Transverse colon (tissue), 4 donors: ENCODE data around the gene HRAS. TPM values are rescaled to one million over a fixed set of nuclear protein-coding genes. Genes with fewer than 3 reads are reported as not detected.

Experiments
- DNase-seq: peaks from one replicate; pipeline ENCODE4 v3.0.0-alpha.2; 2019
- H3K27ac ChIP-seq, 4 donors: fragments of 200-600 bp; sonication (generic); 2 replicates each; pipeline ENCODE4 v1.5.1; 2016 to 2018; ENCODE audit warnings: inconsistent platforms in 4 of 4
- H3K27me3 ChIP-seq: fragments of 200-600 bp; sonication (generic); 2 replicates; pipeline ENCODE4 v1.5.1; 2017; ENCODE audit warnings: inconsistent platforms
- H3K36me3 ChIP-seq, 4 donors: fragments of 200-600 bp; sonication (generic); 2 replicates each; pipeline ENCODE4 v1.5.1; 2017 to 2019; ENCODE audit warnings: inconsistent platforms in 4 of 4
- H3K4me1 ChIP-seq, 4 donors: fragments of 200-600 bp; sonication (generic); 2 replicates each; pipeline ENCODE4 v1.5.1; 2017 to 2020; ENCODE audit warnings: inconsistent platforms in 4 of 4
- H3K4me3 ChIP-seq, 4 donors: fragments of 200-600 bp; sonication (generic); 1 replicate in 1 of 4; 2 replicates in 3 of 4; pipeline versions ENCODE4 v1.5.1 to v1.6.1; 2017 to 2019; ENCODE audit warnings: inconsistent platforms in 4 of 4
- H3K9me3 ChIP-seq, 2 donors: fragments of 200-600 bp; sonication (generic); 2 replicates each; pipeline ENCODE4 v1.5.1; 2017 to 2019; ENCODE audit warnings: inconsistent platforms in 2 of 2
- CTCF ChIP-seq, 5 experiments: fragments of 200-600 bp in 3 of 5; fragments of 450-650 bp in 2 of 5; sonication (generic) in 3 of 5; IDR thresholded peaks; 1 replicate in 2 of 5; 2 replicates in 3 of 5; pipeline ENCODE4 v1.5.1; 2016 to 2017; ENCODE audit warnings: antibody characterized with exemption in 5 of 5, inconsistent platforms in 3 of 5, mild to moderate bottlenecking in 2 of 5, moderate library complexity in 1 of 5
- EP300 ChIP-seq: sonication (generic); formaldehyde crosslinking; IDR thresholded peaks from one replicate; pipeline ENCODE4 v1.6.1; 2017; ENCODE audit warnings: antibody characterized with exemption, low read depth
- POLR2A ChIP-seq: fragments of 450-650 bp; IDR thresholded peaks from one replicate; pipeline ENCODE4 v1.6.1; 2016; ENCODE audit warnings: antibody characterized with exemption, mild to moderate bottlenecking, moderate library complexity
- POLR2AphosphoS5 ChIP-seq, 3 donors: sonication (generic); formaldehyde crosslinking; IDR thresholded peaks; one replicate each; pipeline ENCODE4 v1.6.1; 2016; ENCODE audit warnings: antibody characterized with exemption in 3 of 3
- WGBS, 2 donors: methylation state at CpG; one replicate each; pipeline ENCODE4 v1.1.5; 2018; ENCODE audit warnings: low coverage in 1 of 2; 5-methylcytosine and 5-hydroxymethylcytosine counted together
- in situ Hi-C, 4 donors: fragments of 200-750 bp; cut with MboI; loops; one replicate each; pipeline versions ENCODE4 v1.15.0 to v1.15.1; 2017; ENCODE audit warnings: low sequenced_read_pairs in 3 of 4, low pct_ligation_motif_present in 1 of 4, low pct_unique_long_range_greater_than_20kb in 1 of 4
- intact Hi-C: fragments of 100-400 bp; cut with DNase I; formaldehyde crosslinking; loops from one replicate; pipeline ENCODE4 v1.15.1; 2023; ENCODE audit warnings: low total_unique reads
- total RNA-seq, 4 donors: library from RNA; depleted of rRNA; stranded (reverse); fragments of >200 nt; gene quantifications; one replicate each; pipeline ENCODE4 v1.1.0, GENCODE V29; 2016

The HRAS gene
- total RNA-seq, 4 donors from 2014 or later, result 31.0 to 57.1 (median 33.9) TPM

- in situ Hi-C loops (no loop called here), intact Hi-C loops (loop anchor here (10.0 kb wide), 2 partner anchors 50 to 100 kb away; partner anchors contain the start of gene PTDSS2)
- peak overlapping the region; percentile 94 to 100 (median 99) for H3K27ac ChIP-seq
These were observed 30.4 kb downstream of the HRAS start for GRCh38 chr11:504994-505344.

GRCh38 chr11:504053-504993 is 31.1 kb downstream of the HRAS start:
- no peaks in the 10 kb centered on the region for H3K27me3 ChIP-seq
- H3K4me3 ChIP-seq, result peak overlapping the region; percentile 34 to 53 (median 37)
- in situ Hi-C loops, result no loop called here
- peak overlapping the region; percentile 94 to 100 (median 99) for H3K27ac ChIP-seq
- no peaks in the 10 kb centered on the region for H3K9me3 ChIP-seq
- H3K36me3 ChIP-seq, result peaks cover 0 to 20% (median 9%) of the 10 kb centered on the region in 4 donors
- TF ChIP-seq POLR2AphosphoS5 (IDR thresholded peaks at IDR 0.05) (no peak), EP300 (no peak), POLR2A (no peak), CTCF (IDR thresholded peaks at IDR 0.05) (no peak)
- WGBS, 2 donors, result 10 to 31% methylated on average over 4 to 70 of the region's 72 CpGs
- peak; percentile 38 for DNase-seq
- intact Hi-C loops, result loop anchor here (10.0 kb wide), 2 partner anchors 50 to 100 kb away; partner anchors contain the start of gene PTDSS2
- H3K4me1 ChIP-seq, result peaks cover 24 to 51% (median 42%) of the 10 kb centered on the region in 4 donors

More at GRCh38 chr11:504994-505344, 30.4 kb downstream of the HRAS start:
- H3K9me3 ChIP-seq, result no peaks in the 10 kb centered on the region
- DNase-seq, result no peak
- no peaks in the 10 kb centered on the region for H3K27me3 ChIP-seq
- WGBS, 2 donors, result 65 to 68% methylated on average over 6 to 7 of the region's 7 CpGs
- H3K4me1 ChIP-seq, result peaks cover 24 to 51% (median 42%) of the 10 kb centered on the region in 4 donors
- H3K4me3 ChIP-seq, result peak overlapping the region in 2 of 4 donors; percentile 39 to 53
- TF ChIP-seq EP300 (no peak), POLR2A (no peak), POLR2AphosphoS5 (IDR thresholded peaks at IDR 0.05) (no peak), CTCF (IDR thresholded peaks at IDR 0.05) (no peak)
- peaks cover 0 to 14% (median 6%) of the 10 kb centered on the region in 4 donors for H3K36me3 ChIP-seq

GRCh38 chr11:503179-503981 is 32.0 kb downstream of the HRAS start:
- WGBS, 2 donors, result 47% methylated on average over 24 of the region's 24 CpGs; no CpG with 5 or more reads in 1 of the 2 donors
- Histone ChIP-seq H3K4me1 (peaks cover 24 to 51% (median 42%) of the 10 kb centered on the region in 4 donors), H3K36me3 (peaks cover 0 to 29% (median 15%) of the 10 kb centered on the region in 4 donors), H3K4me3 (peak overlapping the region in 2 of 4 donors; percentile 39 to 53), H3K27ac (peak overlapping the region; percentile 94 to 100 (median 99)), H3K27me3 (no peaks in the 10 kb centered on the region), H3K9me3 (no peaks in the 10 kb centered on the region)
- TF ChIP-seq EP300 (no peak), CTCF (IDR thresholded peaks at IDR 0.05) (no peak), POLR2AphosphoS5 (IDR thresholded peaks at IDR 0.05) (no peak), POLR2A (no peak)
- intact Hi-C loops, result loop anchor here (10.0 kb wide), 2 partner anchors 49 to 99 kb away; partner anchors contain the start of gene PTDSS2
- DNase-seq, result peak; percentile 54
- in situ Hi-C loops, result no loop called here
